GM21619 (cell line): ENCODE data around the gene C6orf62.
"Not testable (repeated sequence)": the region's sequence is repeated elsewhere in the genome, so short reads cannot be mapped to it uniquely, and the experiment has no call there.

Experiments
- ATAC-seq: cut with Tn5 transposase; IDR thresholded peaks from one replicate; pipeline ENCODE4 v1.9.1; 2021; ENCODE audit not compliant: unreplicated experiment

The C6orf62 gene

GRCh38 chr6:24702720-24703282, 16.2 kb downstream of the C6orf62 start:
- ATAC-seq = no peak

- ATAC-seq = no peak
Measured at GRCh38 chr6:24699521-24700359, 19.2 kb downstream of the C6orf62 start.

- no peak for ATAC-seq
Measured at GRCh38 chr6:24696097-24696496, 22.9 kb downstream of the C6orf62 start.

- peak; percentile 54 for ATAC-seq
Measured at GRCh38 chr6:24695635-24696034, 23.3 kb downstream of the C6orf62 start.

- no peak for ATAC-seq
Measured at GRCh38 chr6:24694198-24694597, 24.8 kb downstream of the C6orf62 start.

GRCh38 chr6:24692848-24693592, 25.9 kb downstream of the C6orf62 start:
- ATAC-seq = no peak

- ATAC-seq = no peak
Measured at GRCh38 chr6:24692415-24692814, 26.5 kb downstream of the C6orf62 start.

GRCh38 chr6:24692003-24692402, 27.0 kb downstream of the C6orf62 start:
- ATAC-seq = no peak

- ATAC-seq = no peak
Measured at GRCh38 chr6:24691550-24691949, 27.4 kb downstream of the C6orf62 start.

GRCh38 chr6:24690593-24690992, 28.4 kb downstream of the C6orf62 start:
- no peak for ATAC-seq

GRCh38 chr6:24689964-24690363, 29.0 kb downstream of the C6orf62 start:
- ATAC-seq = no peak

- no peak for ATAC-seq
Measured at GRCh38 chr6:24686946-24687345, 32.0 kb downstream of the C6orf62 start.

GRCh38 chr6:24686408-24686807, 32.5 kb downstream of the C6orf62 start:
- ATAC-seq = no peak

GRCh38 chr6:24683297-24684296, 35.4 kb downstream of the C6orf62 start:
- ATAC-seq = no peak

- ATAC-seq = no peak
Measured at GRCh38 chr6:24680582-24680981, 38.4 kb downstream of the C6orf62 start.

- not testable (repeated sequence) for ATAC-seq
Measured at GRCh38 chr6:24678792-24679352, 40.1 kb downstream of the C6orf62 start.

- ATAC-seq = no peak
Measured at GRCh38 chr6:24673625-24674024, 45.3 kb downstream of the C6orf62 start.

GRCh38 chr6:24672620-24673182, 46.3 kb downstream of the C6orf62 start:
- no peak for ATAC-seq

- not testable (repeated sequence) for ATAC-seq
Measured at GRCh38 chr6:24671077-24671476, 47.9 kb downstream of the C6orf62 start.

- not testable (repeated sequence) for ATAC-seq
Measured at GRCh38 chr6:24670492-24670891, 48.5 kb downstream of the C6orf62 start.
